Erythroblast (primary cell): ENCODE results near the gene EIF5A.

Source experiments
- GATA1 ChIP-seq: IDR thresholded peaks from 2 replicates; pipeline ENCODE4 v1.6.1; 2011; ENCODE audit warnings: low read depth, mild to moderate bottlenecking, control low read depth, low read length, moderate library complexity
- POLR2A ChIP-seq: IDR thresholded peaks from 2 replicates; pipeline ENCODE4 v1.6.1; 2011; ENCODE audit warnings: mild to moderate bottlenecking, low read length

- TF ChIP-seq GATA1 (no peak), POLR2A (no peak)
These were observed 3.8 kb downstream of the EIF5A start for GRCh38 chr17:7311110-7311705.
